GM19025 (cell line): Measurements from ENCODE around the gene PEX11G.
"Not testable (repeated sequence)": the region's sequence is repeated elsewhere in the genome, so short reads cannot be mapped to it uniquely, and the experiment has no call there.

Experiments
- ATAC-seq: cut with Tn5 transposase; IDR thresholded peaks from one replicate; pipeline ENCODE4 v1.9.1; 2021; ENCODE audit warnings: mild to moderate bottlenecking, low read depth, moderate library complexity; ENCODE audit not compliant: unreplicated experiment

The PEX11G gene

DNA sequence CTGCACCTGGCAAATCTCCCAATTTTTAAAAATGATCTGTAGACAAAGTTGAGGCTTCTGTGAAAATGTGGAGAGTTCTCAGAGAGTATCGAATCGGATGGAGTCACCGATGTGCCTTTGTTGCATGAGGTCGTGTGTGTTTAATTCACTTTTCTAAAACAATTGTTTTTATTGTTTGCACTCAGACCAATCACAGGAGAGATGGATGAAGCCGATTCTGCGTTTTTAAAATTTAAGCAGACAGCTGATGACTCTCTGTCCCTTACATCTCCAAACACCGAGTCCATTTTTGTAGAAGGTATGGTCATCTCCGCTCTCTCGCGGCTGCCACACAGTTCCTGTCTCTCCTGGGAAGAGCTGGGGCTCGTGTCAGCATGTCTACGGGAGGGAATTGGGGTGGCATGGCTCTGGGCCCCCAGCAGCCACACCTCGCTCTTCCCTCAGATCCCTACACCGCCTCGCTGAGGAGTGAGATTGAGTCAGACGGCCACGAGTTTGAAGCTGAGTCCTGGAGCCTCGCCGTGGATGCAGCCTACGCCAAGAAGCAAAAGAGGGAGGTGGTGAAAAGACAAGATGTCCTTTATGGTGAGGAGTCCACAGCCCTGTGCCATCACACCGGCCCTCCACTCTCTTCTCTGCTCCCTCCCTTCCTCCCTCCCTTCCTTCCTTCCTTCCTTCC, 47.2 kb downstream of the PEX11G start:
- ATAC-seq = no peak

GRCh38 chr19:7440188-7440975, 48.5 kb downstream of the PEX11G start:
- no peak for ATAC-seq

DNA sequence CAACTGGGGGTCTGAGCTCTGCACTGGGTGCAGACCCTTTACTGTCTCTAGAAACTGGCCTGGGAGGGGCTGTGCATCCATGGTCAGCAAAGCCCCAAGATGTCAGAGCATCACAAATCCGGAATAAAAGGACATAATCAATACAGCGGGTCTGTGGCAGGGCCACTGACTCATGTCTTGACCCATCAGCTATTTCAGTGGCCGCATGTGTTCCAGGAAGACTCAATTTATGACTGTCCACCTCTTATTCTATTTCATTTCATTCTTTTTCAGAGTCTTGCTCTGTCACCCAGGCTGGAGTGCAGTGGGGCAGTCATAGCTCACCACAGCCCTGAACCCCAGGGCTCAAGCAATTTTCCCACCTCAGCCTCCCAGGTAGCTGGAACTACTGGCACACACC, 53.2 kb downstream of the PEX11G start:
- ATAC-seq = no peak

- no peak for ATAC-seq
Observed at GRCh38 chr19:7434391-7434790, 54.4 kb downstream of the PEX11G start.

DNA sequence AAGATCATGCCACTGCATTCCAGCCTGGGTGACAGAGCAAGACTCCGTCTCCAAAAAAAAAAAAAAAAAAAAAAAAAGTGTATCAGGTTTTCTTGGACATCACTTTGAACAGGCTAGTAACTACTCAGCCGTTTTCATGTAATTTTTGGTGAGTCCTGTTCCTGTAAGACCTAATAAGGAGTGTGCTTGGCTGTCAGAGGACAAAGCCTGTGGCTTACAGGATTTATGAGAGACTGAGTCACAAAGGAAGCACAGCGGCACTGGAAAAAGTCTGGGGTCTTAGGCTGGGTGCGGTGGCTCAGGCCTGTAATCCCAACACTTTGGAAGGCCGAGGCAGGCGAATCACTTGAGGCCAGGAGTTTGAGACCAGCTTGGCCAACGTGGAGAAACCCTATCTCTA, 55.4 kb downstream of the PEX11G start:
- ATAC-seq = not testable (repeated sequence)

- ATAC-seq = no peak
Observed at GRCh38 chr19:7429638-7430282, 59.1 kb downstream of the PEX11G start.

- ATAC-seq = no peak
Observed at GRCh38 chr19:7428651-7429113, 60.2 kb downstream of the PEX11G start.

DNA sequence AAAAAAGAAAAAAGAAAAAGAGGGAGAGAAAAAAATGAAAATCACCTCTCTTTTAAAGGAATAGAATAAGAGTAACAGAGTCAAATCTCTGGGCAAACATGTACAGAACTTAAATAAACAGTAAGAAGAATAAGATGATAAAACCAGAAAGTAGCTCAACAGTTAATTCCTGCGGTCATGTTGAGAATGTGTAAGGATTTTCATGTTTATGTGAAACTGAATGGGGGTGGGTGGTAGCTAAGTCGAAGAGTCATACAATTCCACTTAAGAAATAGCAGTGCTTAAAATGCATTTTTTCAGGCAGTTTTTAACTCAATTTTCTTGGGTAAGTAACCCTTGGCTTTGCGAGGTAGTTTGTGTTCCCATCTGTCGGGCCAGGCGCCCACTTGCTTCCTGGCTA, 60.9 kb downstream of the PEX11G start:
- no peak for ATAC-seq

DNA sequence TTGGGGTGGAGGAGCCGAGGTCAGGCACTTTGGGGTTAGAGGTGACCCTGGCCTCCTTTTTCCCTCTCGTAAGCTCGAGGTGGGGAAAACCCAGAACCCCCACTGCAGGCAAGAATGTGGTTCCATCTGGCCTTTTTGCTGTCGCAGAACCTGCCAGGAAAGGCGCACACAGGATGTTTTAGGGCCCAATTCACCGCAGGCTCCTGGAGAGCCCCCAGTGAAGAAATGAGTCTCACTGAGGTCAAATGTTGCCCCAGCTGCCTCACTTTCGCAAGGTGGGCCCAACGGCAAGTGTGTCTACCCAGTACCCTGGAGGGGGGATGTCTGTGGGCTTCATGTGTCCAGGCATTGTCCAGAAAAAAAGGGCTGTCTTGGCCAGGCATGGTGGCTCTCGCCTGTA, 61.8 kb downstream of the PEX11G start:
- no peak for ATAC-seq
